Astrocyte (in vitro differentiated cells and primary cell): ENCODE results near the gene ECE2. TPM values are rescaled to one million over a fixed set of nuclear protein-coding genes. Genes with fewer than 3 reads are reported as not detected.

ENCODE experiments used
- DNase-seq: peaks from one replicate; pipeline ENCODE4 v3.0.0-alpha.2; 2010; ENCODE audit warnings: low read depth
- FAIRE-seq: peaks from 2 replicates; lab custom pipeline; 2011; peaks lifted over from hg19 to GRCh38; lab: Jason Lieb, UNC
- H2AFZ ChIP-seq: 2 replicates; pipeline ENCODE4 v1.6.0; 2012; ENCODE audit warnings: low read depth, low read length, inconsistent platforms
- H3K27ac ChIP-seq: 2 replicates; pipeline ENCODE4 v1.5.1; 2011; ENCODE audit warnings: low read depth, low read length, inconsistent platforms
- H3K27me3 ChIP-seq: 2 replicates; pipeline ENCODE4 v1.6.0; 2011; ENCODE audit warnings: low read length, inconsistent platforms; ENCODE audit not compliant: insufficient read depth
- H3K36me3 ChIP-seq: 2 replicates; pipeline ENCODE4 v1.5.1; 2011; ENCODE audit warnings: low read length, inconsistent platforms; ENCODE audit not compliant: insufficient read depth
- H3K4me1 ChIP-seq: 2 replicates; pipeline ENCODE4 v1.5.1; 2011; ENCODE audit warnings: low read length, inconsistent platforms; ENCODE audit not compliant: insufficient read depth
- H3K4me2 ChIP-seq: 2 replicates; pipeline ENCODE4 v1.6.0; 2012; ENCODE audit warnings: low read length, inconsistent platforms
- H3K4me3 ChIP-seq: 2 replicates; pipeline ENCODE4 v1.5.1; 2011; ENCODE audit warnings: low read depth, mild to moderate bottlenecking, low read length, inconsistent platforms; ENCODE audit not compliant: insufficient read depth
- H3K79me2 ChIP-seq: 2 replicates; pipeline ENCODE4 v1.6.0; 2012; ENCODE audit warnings: mild to moderate bottlenecking, low read length, inconsistent platforms; ENCODE audit not compliant: insufficient read depth
- H3K9ac ChIP-seq: 2 replicates; pipeline ENCODE4 v1.6.0; 2012; ENCODE audit warnings: mild to moderate bottlenecking, low read length, inconsistent platforms
- H3K9me3 ChIP-seq: 2 replicates; pipeline ENCODE4 v1.5.1; 2012; ENCODE audit warnings: low read depth, mild to moderate bottlenecking, low read length, inconsistent platforms; ENCODE audit not compliant: insufficient read depth
- H4K20me1 ChIP-seq: 2 replicates; pipeline ENCODE4 v1.6.0; 2012; ENCODE audit warnings: low read length, inconsistent platforms; ENCODE audit not compliant: insufficient read depth
- H3K27ac Mint-ChIP-seq: one replicate; pipeline ENCODE4 v1.8.0; 2021; ENCODE audit warnings: mild to moderate bottlenecking, mixed read lengths; ENCODE audit not compliant: unreplicated experiment
- H3K27me3 Mint-ChIP-seq: one replicate; pipeline ENCODE4 v1.8.0; 2021; ENCODE audit warnings: low read depth, mixed read lengths; ENCODE audit not compliant: unreplicated experiment
- H3K36me3 Mint-ChIP-seq: one replicate; pipeline ENCODE4 v1.8.0; 2021; ENCODE audit warnings: low read depth, mixed read lengths; ENCODE audit not compliant: unreplicated experiment
- H3K4me1 Mint-ChIP-seq: one replicate; pipeline ENCODE4 v1.8.0; 2021; ENCODE audit warnings: low read depth, mixed read lengths; ENCODE audit not compliant: unreplicated experiment
- H3K4me3 Mint-ChIP-seq: one replicate; pipeline ENCODE4 v1.8.0; 2021; ENCODE audit warnings: mild to moderate bottlenecking, moderate library complexity, mixed read lengths; ENCODE audit not compliant: unreplicated experiment
- H3K9me3 Mint-ChIP-seq: one replicate; pipeline ENCODE4 v1.8.0; 2021; ENCODE audit warnings: mild to moderate bottlenecking, mixed read lengths; ENCODE audit not compliant: unreplicated experiment
- CTCF ChIP-seq: IDR thresholded peaks from 2 replicates; pipeline ENCODE4 v1.5.1; 2011; ENCODE audit warnings: low read depth, mild to moderate bottlenecking, inconsistent platforms, low read length, moderate library complexity; ENCODE audit not compliant: insufficient read depth
- EZH2 ChIP-seq: IDR thresholded peaks from 2 replicates; pipeline ENCODE4 v1.6.1; 2012; ENCODE audit warnings: mild to moderate bottlenecking, low read length, inconsistent platforms; ENCODE audit not compliant: insufficient read depth
- total RNA-seq: library from RNA; stranded (reverse); gene quantifications from 2 replicates; pipeline ENCODE4 v1.2.1, GENCODE V29; 2021

The ECE2 gene
- total RNA-seq, 1 donor from 2014 or later = not detected

GRCh38 chr3:184250167-184250828 lies 25.5 kb upstream of the ECE2 start:
- Mint-ChIP-seq H3K36me3 (no peaks in the 10 kb centered on the region), H3K27ac (peak overlapping the region; percentile 55), H3K27me3 (peaks cover 2% of the 10 kb centered on the region), H3K9me3 (no peaks in the 10 kb centered on the region), H3K4me1 (peaks cover 4% of the 10 kb centered on the region), H3K4me3 (peak overlapping the region; percentile 95)
- DNase-seq (peak; percentile 57), FAIRE-seq (no peak)
- H3K9me3 ChIP-seq = no peaks in the 10 kb centered on the region
- no peaks in the 10 kb centered on the region for H3K27me3 ChIP-seq
- TF ChIP-seq EZH2 (no peak), CTCF (peak; percentile 89)
- H3K4me3 ChIP-seq = peak overlapping the region; percentile 88
- peak overlapping the region; percentile 96 for H2AFZ ChIP-seq
- H3K4me1 ChIP-seq = peaks cover 7% of the 10 kb centered on the region
- H3K79me2 ChIP-seq = peaks cover 12% of the 10 kb centered on the region
- H3K27ac ChIP-seq = no peak overlapping the region
- H4K20me1 ChIP-seq = peaks cover 20% of the 10 kb centered on the region
- H3K4me2 ChIP-seq = peak overlapping the region; percentile 100
- no peaks in the 10 kb centered on the region for H3K36me3 ChIP-seq
- peak overlapping the region; percentile 96 for H3K9ac ChIP-seq

- Mint-ChIP-seq H3K27ac (no peak overlapping the region), H3K36me3 (peaks cover 12% of the 10 kb centered on the region), H3K9me3 (peaks cover 2% of the 10 kb centered on the region), H3K4me3 (no peak overlapping the region), H3K4me1 (no peaks in the 10 kb centered on the region), H3K27me3 (peaks cover 29% of the 10 kb centered on the region)
- peaks cover 5% of the 10 kb centered on the region for H3K27me3 ChIP-seq
- H3K27ac ChIP-seq = no peak overlapping the region
- FAIRE-seq = no peak
- H4K20me1 ChIP-seq = peaks cover 38% of the 10 kb centered on the region
- H3K4me3 ChIP-seq = no peak overlapping the region
- no peak overlapping the region for H3K4me2 ChIP-seq
- H3K4me1 ChIP-seq = peaks cover 5% of the 10 kb centered on the region
- no peaks in the 10 kb centered on the region for H3K79me2 ChIP-seq
- DNase-seq = no peak
- H3K36me3 ChIP-seq = no peaks in the 10 kb centered on the region
- TF ChIP-seq EZH2 (no peak), CTCF (no peak)
- H3K9me3 ChIP-seq = no peaks in the 10 kb centered on the region
- no peak overlapping the region for H2AFZ ChIP-seq
- no peak overlapping the region for H3K9ac ChIP-seq
Measured at GRCh38 chr3:184255291-184256039, 20.4 kb upstream of the ECE2 start.
